GM21619 (cell line): ENCODE measurements around the gene EVI5L.

Experiments
- ATAC-seq: cut with Tn5 transposase; IDR thresholded peaks from one replicate; pipeline ENCODE4 v1.9.1; 2021; ENCODE audit not compliant: unreplicated experiment

EVI5L gene

DNA sequence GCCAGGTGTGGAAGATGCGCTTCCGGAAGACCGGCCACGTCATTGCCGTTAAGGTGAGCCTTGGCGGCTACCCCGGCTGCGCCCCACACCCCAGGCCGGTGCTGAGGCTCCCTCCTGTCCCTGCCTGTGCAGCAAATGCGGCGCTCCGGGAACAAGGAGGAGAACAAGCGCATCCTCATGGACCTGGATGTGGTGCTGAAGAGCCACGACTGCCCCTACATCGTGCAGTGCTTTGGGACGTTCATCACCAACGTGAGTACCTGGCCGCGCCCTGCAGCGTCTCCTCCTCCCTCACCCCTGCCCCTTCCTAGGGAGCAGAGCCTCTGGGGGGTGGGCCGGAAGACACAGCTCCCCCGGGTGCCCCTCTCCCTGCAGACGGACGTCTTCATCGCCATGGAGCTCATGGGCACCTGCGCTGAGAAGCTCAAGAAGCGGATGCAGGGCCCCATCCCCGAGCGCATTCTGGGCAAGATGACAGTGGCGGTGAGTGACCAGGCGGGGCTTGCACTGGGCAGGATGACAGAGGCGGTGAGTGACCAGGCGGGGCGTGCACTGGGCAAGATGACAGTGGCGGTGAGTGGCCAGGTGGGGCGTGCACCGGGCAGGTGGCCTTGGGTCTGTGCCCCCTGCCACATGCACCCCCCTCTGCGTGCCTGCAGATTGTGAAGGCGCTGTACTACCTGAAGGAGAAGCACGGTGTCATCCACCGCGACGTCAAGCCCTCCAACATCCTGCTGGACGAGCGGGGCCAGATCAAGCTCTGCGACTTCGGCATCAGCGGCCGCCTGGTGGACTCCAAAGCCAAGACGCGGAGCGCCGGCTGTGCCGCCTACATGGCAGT lies 80.5 kb downstream of the EVI5L start:
- no peak for ATAC-seq

DNA sequence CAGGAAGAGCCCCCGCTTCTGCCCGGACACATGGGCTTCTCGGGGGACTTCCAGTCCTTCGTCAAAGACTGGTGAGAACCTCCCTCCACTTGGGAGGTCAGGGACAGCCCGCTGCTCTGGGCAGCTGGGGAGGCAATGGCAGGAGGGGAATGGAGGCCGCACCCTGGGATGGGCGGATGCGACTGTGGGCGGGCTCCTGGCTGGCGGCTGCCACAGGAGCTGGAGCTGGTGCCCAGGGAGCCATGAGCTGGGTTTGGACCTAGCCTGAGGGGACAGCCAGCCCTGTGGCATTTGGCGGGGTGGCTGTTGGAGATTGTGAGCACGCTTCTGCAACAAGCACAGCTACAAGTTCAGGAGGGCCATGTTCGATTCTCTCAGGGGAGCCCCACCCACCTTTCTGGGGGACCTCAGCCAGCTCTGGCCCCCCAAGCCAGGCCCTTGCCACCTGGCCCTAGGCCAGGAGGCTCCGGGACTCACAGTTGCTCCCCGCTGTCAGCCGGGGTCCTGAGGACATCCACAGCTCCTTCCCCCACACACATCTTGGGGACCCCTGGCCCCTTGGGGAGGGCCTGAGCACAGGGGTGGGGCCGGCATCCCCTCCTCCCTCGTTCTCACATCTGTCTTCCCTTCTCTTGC lies 81.6 kb downstream of the EVI5L start:
- no peak for ATAC-seq

DNA sequence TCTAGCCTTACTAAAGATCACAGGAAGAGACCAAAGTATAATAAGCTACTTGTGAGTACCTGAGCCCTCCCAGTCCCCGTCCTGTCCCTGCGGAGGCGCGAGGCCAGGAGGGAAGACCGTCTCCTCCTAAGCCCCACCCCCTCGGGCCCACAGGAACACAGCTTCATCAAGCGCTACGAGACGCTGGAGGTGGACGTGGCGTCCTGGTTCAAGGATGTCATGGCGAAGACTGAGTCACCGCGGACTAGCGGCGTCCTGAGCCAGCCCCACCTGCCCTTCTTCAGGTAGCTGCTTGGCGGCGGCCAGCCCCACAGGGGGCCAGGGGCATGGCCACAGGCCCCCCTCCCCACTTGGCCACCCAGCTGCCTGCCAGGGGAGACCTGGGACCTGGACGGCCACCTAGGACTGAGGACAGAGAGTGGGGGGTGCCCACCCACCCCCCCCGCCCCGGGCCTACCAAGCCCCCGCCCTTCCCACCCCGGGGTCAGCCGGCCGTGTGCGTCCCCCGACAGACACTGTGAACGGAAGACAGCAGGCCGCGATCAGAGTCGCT lies 82.2 kb downstream of the EVI5L start:
- no peak for ATAC-seq

DNA sequence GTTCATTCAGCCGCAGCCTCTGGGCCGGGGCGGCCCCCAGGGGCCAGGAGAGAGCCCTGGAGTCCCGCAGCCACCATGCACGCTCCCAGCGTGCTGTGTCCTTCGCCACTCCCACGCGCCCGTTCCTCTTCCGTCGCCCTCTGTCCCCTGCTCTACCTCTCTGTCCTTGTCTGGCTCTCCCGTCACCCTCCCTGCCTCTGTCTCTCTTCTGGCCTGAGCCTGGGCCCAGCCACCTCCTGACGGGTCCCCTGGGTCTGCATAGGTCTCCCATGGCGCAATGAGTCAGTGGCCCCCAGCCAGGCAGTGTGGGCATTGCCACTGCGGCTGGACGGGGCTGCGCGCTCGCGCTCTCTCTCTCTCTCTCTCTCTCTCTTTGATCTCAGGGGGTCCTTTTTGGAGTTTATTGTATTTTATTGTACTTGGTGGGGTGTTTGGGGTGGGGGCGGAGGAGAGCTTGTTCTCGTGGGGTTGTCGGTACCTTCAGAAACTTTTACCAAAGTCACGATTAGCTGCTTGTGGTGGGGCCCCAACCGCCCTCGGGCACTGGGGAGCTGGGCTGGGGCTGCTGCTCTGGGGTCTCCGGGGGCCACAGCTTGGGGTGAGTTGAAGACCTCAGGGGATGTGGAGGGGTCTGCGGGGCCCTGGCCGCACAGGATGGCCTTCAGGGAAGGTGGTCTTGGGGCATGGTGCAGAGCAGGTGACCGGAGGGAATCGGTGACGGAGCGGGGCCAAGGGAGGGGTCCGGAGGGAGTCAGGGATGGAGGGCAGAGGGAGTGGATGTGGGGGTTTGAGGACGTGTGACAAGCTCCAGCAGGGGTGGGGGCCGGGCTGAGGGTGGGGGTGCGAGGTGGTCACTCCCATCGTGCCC lies 82.9 kb downstream of the EVI5L start:
- no peak for ATAC-seq

DNA sequence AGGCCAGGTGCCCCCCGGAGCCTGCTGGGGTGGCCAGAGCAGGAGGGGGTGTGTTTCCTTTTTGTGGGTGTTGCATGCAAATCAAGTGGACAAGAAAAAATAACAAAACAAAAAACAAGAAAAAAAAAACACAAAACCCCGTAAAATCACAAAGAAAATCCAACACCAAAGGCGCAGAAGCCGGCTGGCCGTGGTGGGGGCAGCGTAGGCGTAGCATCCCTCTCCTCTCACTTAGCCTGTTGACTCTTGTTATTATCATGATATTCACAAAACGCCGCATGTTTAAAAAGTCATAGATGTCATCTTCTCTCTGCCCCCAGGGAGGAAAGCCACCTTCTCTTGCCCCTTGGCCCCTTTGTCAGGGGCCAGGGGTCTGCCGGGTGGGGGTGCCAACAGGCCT lies 83.6 kb downstream of the EVI5L start:
- no peak for ATAC-seq

DNA sequence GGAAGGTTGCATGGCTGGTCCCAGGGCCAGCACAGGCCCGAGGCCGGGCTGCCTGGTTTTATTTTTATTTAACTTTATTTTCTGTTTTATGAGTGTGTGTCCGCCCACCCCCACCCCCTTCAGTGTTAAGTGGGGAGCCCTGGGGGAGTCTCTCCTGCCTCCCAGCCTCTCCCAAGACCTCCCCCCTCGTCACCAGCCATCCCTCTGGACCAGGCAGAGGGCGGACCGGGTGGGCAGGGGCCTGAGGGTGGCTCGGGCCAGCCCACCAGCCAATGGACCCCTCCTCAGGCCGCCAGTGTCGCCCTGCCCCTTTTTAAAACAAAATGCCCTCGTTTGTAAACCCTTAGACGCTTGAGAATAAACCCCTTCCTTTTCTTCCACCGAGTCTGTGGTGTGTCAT lies 84.1 kb downstream of the EVI5L start:
- no peak for ATAC-seq
